ENCODE measurements around the gene CLEC4G. TPM values are rescaled to one million over a fixed set of nuclear protein-coding genes. Genes with fewer than 3 reads are reported as not detected.

CLEC4G gene
- total RNA-seq, 1 experiment from 2014 or later = not detected

DNA sequence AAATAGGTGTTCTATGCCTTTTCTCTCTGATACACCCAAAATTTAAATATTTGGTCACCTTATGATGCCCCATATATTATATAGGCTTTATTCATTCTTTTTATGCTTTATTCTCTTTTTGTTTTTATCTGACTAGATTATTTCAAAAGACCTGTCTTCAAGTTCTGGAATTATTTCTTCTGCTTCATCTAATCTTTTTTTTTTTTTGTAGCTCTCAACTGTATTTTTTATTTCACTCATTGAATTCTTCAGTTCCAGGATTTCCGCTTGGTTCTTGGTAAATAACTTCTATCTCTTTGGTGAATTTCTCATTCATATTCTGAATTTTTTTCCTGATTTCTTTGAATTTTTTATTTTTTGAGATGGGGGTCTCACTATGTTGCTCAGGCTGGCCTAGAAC, 27.2 kb upstream of the CLEC4G start:
- intact Hi-C loops (cut with micrococcal nuclease) = no loop called here
- ChIA-PET CTCF (interaction anchor here (0.6 kb wide), 1 partner anchor 96 kb away, joined by 6 read pairs; no protein-coding TSS in a partner anchor), POLR2A (ENCODE audit: unreplicated experiment) (no interaction called here)
- BruUV-seq (replicated peaks) = no TSS peak
- Histone ChIP-seq H4K20me1 (ENCODE audit: low read length) (no peaks in the 10 kb centered on the region), H3K4me3 (ENCODE audit: low read length) (no peak overlapping the region), H3K9ac (ENCODE audit: low read length) (no peak overlapping the region), H3K9me3 (ENCODE audit: low read length) (peaks cover 42% of the 10 kb centered on the region), H3K9me2 (replicated peaks; ENCODE audit: low read length) (no peaks in the 10 kb centered on the region), H3F3A (ENCODE audit: low read length, unreplicated experiment) (no peaks in the 10 kb centered on the region), H3K27ac (ENCODE audit: low read length) (no peak overlapping the region), H3K27me3 (ENCODE audit: low read length) (no peaks in the 10 kb centered on the region), H3K4me2 (ENCODE audit: low read length) (no peak overlapping the region), H3K36me3 (ENCODE audit: low read depth, low read length) (no peaks in the 10 kb centered on the region), H3K79me2 (ENCODE audit: low read length) (no peaks in the 10 kb centered on the region), H2AFZ (ENCODE audit: low read length) (no peak overlapping the region), H3K4me1 (ENCODE audit: insufficient read depth, low read length) (no peaks in the 10 kb centered on the region)
- TF ChIP-seq EZH2phosphoT487 (IDR thresholded peaks at IDR 0.05; ENCODE audit: borderline replicate concordance, low read length) = no peak
- TF ChIP-seq, protein P1, sequence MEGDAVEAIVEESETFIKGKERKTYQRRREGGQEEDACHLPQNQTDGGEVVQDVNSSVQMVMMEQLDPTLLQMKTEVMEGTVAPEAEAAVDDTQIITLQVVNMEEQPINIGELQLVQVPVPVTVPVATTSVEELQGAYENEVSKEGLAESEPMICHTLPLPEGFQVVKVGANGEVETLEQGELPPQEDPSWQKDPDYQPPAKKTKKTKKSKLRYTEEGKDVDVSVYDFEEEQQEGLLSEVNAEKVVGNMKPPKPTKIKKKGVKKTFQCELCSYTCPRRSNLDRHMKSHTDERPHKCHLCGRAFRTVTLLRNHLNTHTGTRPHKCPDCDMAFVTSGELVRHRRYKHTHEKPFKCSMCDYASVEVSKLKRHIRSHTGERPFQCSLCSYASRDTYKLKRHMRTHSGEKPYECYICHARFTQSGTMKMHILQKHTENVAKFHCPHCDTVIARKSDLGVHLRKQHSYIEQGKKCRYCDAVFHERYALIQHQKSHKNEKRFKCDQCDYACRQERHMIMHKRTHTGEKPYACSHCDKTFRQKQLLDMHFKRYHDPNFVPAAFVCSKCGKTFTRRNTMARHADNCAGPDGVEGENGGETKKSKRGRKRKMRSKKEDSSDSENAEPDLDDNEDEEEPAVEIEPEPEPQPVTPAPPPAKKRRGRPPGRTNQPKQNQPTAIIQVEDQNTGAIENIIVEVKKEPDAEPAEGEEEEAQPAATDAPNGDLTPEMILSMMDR (conservative IDR thresholded peaks at IDR 0.05; ENCODE audit: low read depth, low read length) = no peak
- no peak for TF ChIP-seq EZH2 (IDR thresholded peaks at IDR 0.05; ENCODE audit: low read length, unreplicated experiment)
- DNase-seq = no peak
- no peak for ATAC-seq

DNA sequence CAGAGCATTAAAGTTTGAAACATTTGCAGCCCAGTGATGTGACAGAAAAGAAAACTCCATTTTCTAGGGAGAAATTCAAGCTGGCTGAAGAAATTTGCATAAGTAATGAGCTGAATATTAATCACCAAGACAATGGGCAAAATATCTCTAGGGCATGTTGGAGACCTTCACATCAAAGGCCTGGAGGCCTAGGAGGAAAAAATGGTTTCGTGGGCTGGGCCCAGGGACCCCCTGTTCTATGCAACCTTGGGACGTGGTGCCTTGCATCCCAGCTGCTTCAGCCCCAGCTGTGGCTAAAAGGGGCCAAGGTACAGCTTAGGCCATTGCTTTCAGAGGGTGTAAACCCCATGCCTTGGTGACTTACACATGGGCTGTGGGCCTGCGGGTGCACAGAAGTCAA, 25.4 kb upstream of the CLEC4G start:
- H3K4me2 ChIP-seq (ENCODE audit: low read length) = no peak overlapping the region
- DNase-seq (no peak), ATAC-seq (no peak)
- 0 out of 2 replicates have a peak, but pooled peaks cover 6% of the 10 kb centered on the region for H3K27me3 ChIP-seq (ENCODE audit: low read length)
- no TSS peak for BruUV-seq (replicated peaks)
- H3K9me3 ChIP-seq (ENCODE audit: low read length) = peaks cover 42% of the 10 kb centered on the region
- H3K9ac ChIP-seq (ENCODE audit: low read length) = no peak overlapping the region
- H3F3A ChIP-seq (ENCODE audit: low read length, unreplicated experiment) = no peaks in the 10 kb centered on the region
- no peaks in the 10 kb centered on the region for H3K9me2 ChIP-seq (replicated peaks; ENCODE audit: low read length)
- intact Hi-C loops (cut with micrococcal nuclease) = no loop called here
- H2AFZ ChIP-seq (ENCODE audit: low read length) = no peak overlapping the region
- H4K20me1 ChIP-seq (ENCODE audit: low read length) = no peaks in the 10 kb centered on the region
- H3K4me1 ChIP-seq (ENCODE audit: insufficient read depth, low read length) = no peaks in the 10 kb centered on the region
- no peaks in the 10 kb centered on the region for H3K79me2 ChIP-seq (ENCODE audit: low read length)
- H3K36me3 ChIP-seq (ENCODE audit: low read depth, low read length) = no peaks in the 10 kb centered on the region
- TF ChIP-seq, protein P1 (conservative IDR thresholded peaks at IDR 0.05; ENCODE audit: low read depth, low read length) = no peak
- TF ChIP-seq EZH2phosphoT487 (IDR thresholded peaks at IDR 0.05; ENCODE audit: borderline replicate concordance, low read length) = no peak
- TF ChIP-seq EZH2 (IDR thresholded peaks at IDR 0.05; ENCODE audit: low read length, unreplicated experiment) = no peak
- H3K27ac ChIP-seq (ENCODE audit: low read length) = no peak overlapping the region
- ChIA-PET CTCF (no interaction called here), POLR2A (ENCODE audit: unreplicated experiment) (no interaction called here)
- no peak overlapping the region for H3K4me3 ChIP-seq (ENCODE audit: low read length)

DNA sequence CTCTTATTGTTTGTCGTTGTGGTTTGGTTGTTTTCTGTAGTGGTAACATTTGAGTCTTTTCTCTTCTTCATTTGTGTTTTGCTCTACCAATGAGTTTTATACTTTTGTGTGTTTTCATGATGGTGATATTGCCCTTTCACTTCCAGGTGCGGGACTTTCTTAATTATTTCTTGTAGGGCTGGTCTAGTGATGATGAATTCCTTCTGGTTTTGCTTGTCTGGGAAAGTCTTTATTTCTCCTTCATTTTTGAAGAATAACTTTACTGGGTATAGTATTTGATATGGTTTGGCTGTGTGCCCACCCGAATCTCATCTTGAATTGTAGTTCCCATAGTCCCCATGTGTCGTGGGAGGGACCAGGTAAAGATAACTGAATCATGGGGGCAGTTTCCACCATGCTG, 24.3 kb upstream of the CLEC4G start:
- peaks cover 42% of the 10 kb centered on the region for H3K9me3 ChIP-seq (ENCODE audit: low read length)
- H3K4me2 ChIP-seq (ENCODE audit: low read length) = no peak overlapping the region
- no peaks in the 10 kb centered on the region for H4K20me1 ChIP-seq (ENCODE audit: low read length)
- TF ChIP-seq EZH2 (IDR thresholded peaks at IDR 0.05; ENCODE audit: low read length, unreplicated experiment) (no peak), EZH2phosphoT487 (IDR thresholded peaks at IDR 0.05; ENCODE audit: borderline replicate concordance, low read length) (no peak)
- TF ChIP-seq, protein P1 (conservative IDR thresholded peaks at IDR 0.05; ENCODE audit: low read depth, low read length) = no peak
- no peaks in the 10 kb centered on the region for H3K4me1 ChIP-seq (ENCODE audit: insufficient read depth, low read length)
- no peaks in the 10 kb centered on the region for H3F3A ChIP-seq (ENCODE audit: low read length, unreplicated experiment)
- H3K27me3 ChIP-seq (ENCODE audit: low read length) = 0 out of 2 replicates have a peak, but pooled peaks cover 6% of the 10 kb centered on the region
- no peak overlapping the region for H3K9ac ChIP-seq (ENCODE audit: low read length)
- CTCF ChIA-PET = no interaction called here
- no peaks in the 10 kb centered on the region for H3K36me3 ChIP-seq (ENCODE audit: low read depth, low read length)
- ATAC-seq (no peak), DNase-seq (no peak)
- BruUV-seq (replicated peaks) = no TSS peak
- POLR2A ChIA-PET (ENCODE audit: unreplicated experiment) = no interaction called here
- no peak overlapping the region for H2AFZ ChIP-seq (ENCODE audit: low read length)
- H3K79me2 ChIP-seq (ENCODE audit: low read length) = no peaks in the 10 kb centered on the region
- no peaks in the 10 kb centered on the region for H3K9me2 ChIP-seq (replicated peaks; ENCODE audit: low read length)
- no peak overlapping the region for H3K4me3 ChIP-seq (ENCODE audit: low read length)
- no peak overlapping the region for H3K27ac ChIP-seq (ENCODE audit: low read length)
- intact Hi-C loops (cut with micrococcal nuclease) = no loop called here

All from PC-3 (cell line).